ENCODE data around the gene KLF9.

DNA sequence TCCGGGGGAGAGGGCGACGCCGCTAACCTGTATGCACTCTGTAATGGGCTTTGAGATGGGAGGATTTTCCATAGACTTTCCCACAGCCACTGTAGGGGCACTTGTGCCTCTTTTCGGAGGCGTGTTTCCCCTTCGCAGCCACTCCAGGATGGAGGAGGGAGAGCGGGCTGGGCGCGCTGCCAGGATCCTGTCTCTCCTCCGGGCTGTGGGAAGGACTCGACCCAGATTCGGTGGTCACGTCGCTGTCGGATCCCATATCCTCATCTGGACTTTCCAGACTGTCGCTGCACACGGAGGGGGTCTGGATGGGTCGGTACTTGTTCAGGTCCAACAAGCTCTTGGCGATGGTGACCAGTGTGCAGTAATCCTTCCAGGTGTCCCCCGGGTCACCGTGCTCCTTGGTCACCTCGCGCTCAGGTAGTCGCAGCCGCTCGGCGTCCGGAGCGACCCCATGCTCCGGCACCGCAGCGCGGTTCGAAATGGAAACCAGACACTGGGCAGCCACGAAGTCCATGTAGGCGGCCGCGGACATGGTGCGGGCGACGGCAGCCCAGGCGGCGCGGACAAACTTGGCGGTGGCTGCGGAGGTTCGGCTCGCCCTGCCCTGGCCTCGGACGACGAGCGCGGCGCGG lies 1.5 kb downstream of the KLF9 start:
- TF ChIP-seq, protein P1, sequence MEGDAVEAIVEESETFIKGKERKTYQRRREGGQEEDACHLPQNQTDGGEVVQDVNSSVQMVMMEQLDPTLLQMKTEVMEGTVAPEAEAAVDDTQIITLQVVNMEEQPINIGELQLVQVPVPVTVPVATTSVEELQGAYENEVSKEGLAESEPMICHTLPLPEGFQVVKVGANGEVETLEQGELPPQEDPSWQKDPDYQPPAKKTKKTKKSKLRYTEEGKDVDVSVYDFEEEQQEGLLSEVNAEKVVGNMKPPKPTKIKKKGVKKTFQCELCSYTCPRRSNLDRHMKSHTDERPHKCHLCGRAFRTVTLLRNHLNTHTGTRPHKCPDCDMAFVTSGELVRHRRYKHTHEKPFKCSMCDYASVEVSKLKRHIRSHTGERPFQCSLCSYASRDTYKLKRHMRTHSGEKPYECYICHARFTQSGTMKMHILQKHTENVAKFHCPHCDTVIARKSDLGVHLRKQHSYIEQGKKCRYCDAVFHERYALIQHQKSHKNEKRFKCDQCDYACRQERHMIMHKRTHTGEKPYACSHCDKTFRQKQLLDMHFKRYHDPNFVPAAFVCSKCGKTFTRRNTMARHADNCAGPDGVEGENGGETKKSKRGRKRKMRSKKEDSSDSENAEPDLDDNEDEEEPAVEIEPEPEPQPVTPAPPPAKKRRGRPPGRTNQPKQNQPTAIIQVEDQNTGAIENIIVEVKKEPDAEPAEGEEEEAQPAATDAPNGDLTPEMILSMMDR (IDR thresholded peaks at IDR 0.05), result no peak
- no peak for TF ChIP-seq POLR2A (IDR thresholded peaks at IDR 0.05)

Measured in esophagus squamous epithelium (tissue), 4 donors.